GM12874 (cell line): ENCODE measurements around the gene RNF224.

Experiments used
- CTCF ChIP-seq: IDR thresholded peaks from 2 replicates; pipeline ENCODE4 v1.5.1; 2011; ENCODE audit warnings: low read depth, mild to moderate bottlenecking, control low read depth, low read length, moderate library complexity; ENCODE audit not compliant: insufficient read depth

The RNF224 gene

GRCh38 chr9:137251490-137252268 lies 24.4 kb downstream of the RNF224 start:
- no peak for TF ChIP-seq CTCF

GRCh38 chr9:137252555-137253506 lies 25.5 kb downstream of the RNF224 start:
- TF ChIP-seq CTCF: no peak

- no peak for TF ChIP-seq CTCF
These were observed 26.7 kb downstream of the RNF224 start for GRCh38 chr9:137253717-137254623.

DNA sequence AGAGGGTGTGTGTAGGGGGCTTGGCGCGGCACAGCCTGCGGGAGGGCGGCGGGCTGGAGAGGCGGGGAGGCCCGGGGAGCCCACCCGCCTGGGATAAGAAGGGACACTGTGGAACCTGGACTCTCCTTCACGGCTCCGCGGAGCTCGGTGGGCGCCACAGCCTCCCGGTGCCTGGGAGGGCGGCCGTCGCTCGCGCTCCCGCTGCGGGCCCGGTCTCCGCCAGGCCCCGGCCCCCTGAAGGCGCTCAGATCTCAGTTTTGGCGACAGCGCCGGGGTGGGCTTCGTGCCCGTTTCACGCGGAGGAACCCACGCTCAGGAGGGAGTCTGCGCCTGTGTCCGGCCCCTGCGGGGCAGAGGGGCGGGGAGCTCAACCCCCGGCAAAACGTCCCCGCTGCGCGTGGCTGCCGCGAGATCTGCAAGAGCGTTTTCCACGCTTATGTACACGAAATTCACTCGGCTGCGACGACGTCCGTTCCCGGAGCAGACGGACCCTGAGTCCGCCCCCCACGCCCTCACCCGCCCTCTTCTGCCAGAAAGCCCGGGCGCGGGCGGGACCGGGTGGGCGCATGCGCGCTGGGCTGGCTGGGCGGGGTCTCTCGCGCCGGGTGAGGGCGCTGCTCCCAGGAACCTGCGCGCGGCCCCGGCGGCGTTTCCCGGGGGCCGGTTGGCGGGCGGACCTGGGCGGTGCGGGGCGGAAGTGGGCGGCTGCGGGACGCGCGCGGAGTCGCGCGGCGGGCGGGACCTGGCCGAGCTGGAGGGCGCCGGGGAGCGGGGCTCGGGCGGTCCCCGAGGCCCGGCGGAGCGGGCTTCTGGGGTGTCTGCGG lies 27.5 kb downstream of the RNF224 start, which contains the start of gene NELFB:
Gene NELFB (plus strand): TSS at position 704 of the 824 bp plus-strand sequence.
- TF ChIP-seq CTCF: no peak

DNA sequence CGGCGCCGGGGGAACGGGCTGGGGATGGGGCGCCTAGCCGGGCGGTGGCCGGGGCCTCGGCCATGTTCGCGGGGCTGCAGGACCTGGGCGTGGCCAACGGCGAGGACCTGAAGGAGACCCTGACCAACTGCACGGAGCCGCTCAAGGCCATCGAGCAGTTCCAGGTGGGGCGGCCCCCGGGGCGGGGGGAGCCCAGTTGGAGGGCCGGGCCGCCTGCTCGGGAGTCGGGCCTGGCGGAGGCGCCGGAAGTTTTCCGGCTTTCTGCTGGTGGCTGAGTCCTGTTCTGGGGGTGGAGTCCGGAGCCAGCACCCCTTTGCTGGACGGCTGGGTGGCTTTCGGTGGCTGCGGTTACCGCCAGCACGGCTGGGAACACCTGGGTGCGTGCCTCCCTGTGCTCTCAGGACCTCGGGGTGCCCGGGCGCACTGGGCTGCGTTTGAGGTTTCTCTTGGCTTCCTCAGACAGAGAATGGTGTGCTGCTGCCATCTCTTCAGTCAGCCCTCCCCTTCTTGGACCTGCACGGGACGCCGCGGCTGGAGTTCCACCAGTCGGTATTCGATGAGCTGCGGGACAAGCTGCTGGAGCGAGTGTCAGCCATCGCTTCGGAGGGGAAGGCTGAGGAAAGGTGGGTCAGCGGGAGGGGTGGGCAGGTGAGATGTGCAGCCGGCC lies 28.3 kb downstream of the RNF224 start:
- no peak for TF ChIP-seq CTCF

DNA sequence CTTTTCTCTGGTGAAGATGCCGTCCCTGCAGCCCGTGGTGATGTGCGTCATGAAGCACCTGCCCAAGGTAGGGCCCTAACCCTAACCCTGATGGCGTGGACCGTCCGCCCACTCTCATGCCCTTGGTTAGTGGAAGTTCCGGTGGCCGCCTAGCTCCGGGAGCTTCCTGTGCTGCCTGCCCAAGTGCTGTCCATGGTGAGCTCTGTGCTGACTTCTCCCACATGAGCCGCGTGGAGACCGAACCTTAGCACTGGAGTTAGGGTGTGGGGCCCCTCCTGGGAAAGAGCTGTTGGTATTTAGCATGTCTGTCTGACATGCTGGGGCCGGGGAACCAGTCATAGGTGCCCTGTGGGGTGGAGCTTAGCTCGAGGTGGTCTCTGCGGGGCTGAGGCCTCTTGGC lies 29.1 kb downstream of the RNF224 start:
- no peak for TF ChIP-seq CTCF
